AML-193 (cell line): ENCODE data around the gene IRF9.
A peak's percentile ranks its signal among the peaks of the same experiment; 100 is the strongest.
"Not testable (repeated sequence)": the region's sequence is repeated elsewhere in the genome, so short reads cannot be mapped to it uniquely, and the experiment has no call there.

Source experiments
- DNase-seq, 2 experiments: peaks; one replicate each; lab custom pipeline; 2025; lab: John Stamatoyannopoulos, UW

The IRF9 gene

GRCh38 chr14:24194873-24195185 lies 33.8 kb downstream of the IRF9 start:
- DNase-seq: no peak

GRCh38 chr14:24195186-24196070 lies 34.4 kb downstream of the IRF9 start, which contains the start of gene TM9SF1:
Gene TM9SF1, minus strand, starts transcription at chr14:24195441. Its CDS starts 422 bp downstream, at chr14:24195019.
- DNase-seq: peak; percentile 64 to 74

- DNase-seq: peak in 1 of 2 experiments; percentile 56
Observed at GRCh38 chr14:24196071-24197055, 35.3 kb downstream of the IRF9 start.

GRCh38 chr14:24197056-24197450 lies 36.0 kb downstream of the IRF9 start:
- DNase-seq: no peak

GRCh38 chr14:24198814-24199524 lies 37.9 kb downstream of the IRF9 start:
- DNase-seq: no peak

GRCh38 chr14:24202538-24202937 lies 41.5 kb downstream of the IRF9 start:
- DNase-seq: not testable (repeated sequence)

- DNase-seq: not testable (repeated sequence)
Observed at GRCh38 chr14:24203249-24203886, 42.3 kb downstream of the IRF9 start.

- no peak for DNase-seq
Observed at GRCh38 chr14:24204163-24205146, 43.4 kb downstream of the IRF9 start.

- no peak for DNase-seq
Observed at GRCh38 chr14:24206260-24207103, 45.4 kb downstream of the IRF9 start.

- no peak for DNase-seq
Observed at GRCh38 chr14:24207104-24207551, 46.1 kb downstream of the IRF9 start.

GRCh38 chr14:24207625-24208024 lies 46.6 kb downstream of the IRF9 start:
- DNase-seq: no peak

- no peak for DNase-seq
Observed at GRCh38 chr14:24211311-24211710, 50.2 kb downstream of the IRF9 start.

GRCh38 chr14:24212924-24213865 lies 52.1 kb downstream of the IRF9 start, which contains the start of gene CHMP4A:
Gene CHMP4A, minus strand, starts transcription at chr14:24213488. Its CDS starts 49 bp downstream, at chr14:24213439.
- peak; percentile 92 for DNase-seq

- no peak for DNase-seq
Observed at GRCh38 chr14:24213866-24214662, 53.0 kb downstream of the IRF9 start.

GRCh38 chr14:24215495-24216344 lies 54.7 kb downstream of the IRF9 start, which contains the start of gene MDP1:
Gene MDP1, minus strand, starts transcription at chr14:24216066. Its CDS starts 111 bp downstream, at chr14:24215955.
- peak; percentile 89 to 90 for DNase-seq
